DOHH2 (cell line): ENCODE measurements around the gene C11orf42.

ENCODE experiments used
- CTCF ChIP-seq: fragments of 200-600 bp; sonication (generic); IDR thresholded peaks from one replicate; pipeline ENCODE4 v1.5.1; 2014; ENCODE audit warnings: antibody characterized with exemption, mild to moderate bottlenecking, low read depth, low read length; ENCODE audit not compliant: poor library complexity, severe bottlenecking
- EZH2phosphoT487 ChIP-seq: fragments of 200-600 bp; sonication (generic); IDR thresholded peaks from 2 replicates; pipeline ENCODE4 v1.6.1; 2017; ENCODE audit warnings: borderline replicate concordance, mild to moderate bottlenecking, antibody characterized with exemption, low read length, moderate library complexity, mixed read lengths

DNA sequence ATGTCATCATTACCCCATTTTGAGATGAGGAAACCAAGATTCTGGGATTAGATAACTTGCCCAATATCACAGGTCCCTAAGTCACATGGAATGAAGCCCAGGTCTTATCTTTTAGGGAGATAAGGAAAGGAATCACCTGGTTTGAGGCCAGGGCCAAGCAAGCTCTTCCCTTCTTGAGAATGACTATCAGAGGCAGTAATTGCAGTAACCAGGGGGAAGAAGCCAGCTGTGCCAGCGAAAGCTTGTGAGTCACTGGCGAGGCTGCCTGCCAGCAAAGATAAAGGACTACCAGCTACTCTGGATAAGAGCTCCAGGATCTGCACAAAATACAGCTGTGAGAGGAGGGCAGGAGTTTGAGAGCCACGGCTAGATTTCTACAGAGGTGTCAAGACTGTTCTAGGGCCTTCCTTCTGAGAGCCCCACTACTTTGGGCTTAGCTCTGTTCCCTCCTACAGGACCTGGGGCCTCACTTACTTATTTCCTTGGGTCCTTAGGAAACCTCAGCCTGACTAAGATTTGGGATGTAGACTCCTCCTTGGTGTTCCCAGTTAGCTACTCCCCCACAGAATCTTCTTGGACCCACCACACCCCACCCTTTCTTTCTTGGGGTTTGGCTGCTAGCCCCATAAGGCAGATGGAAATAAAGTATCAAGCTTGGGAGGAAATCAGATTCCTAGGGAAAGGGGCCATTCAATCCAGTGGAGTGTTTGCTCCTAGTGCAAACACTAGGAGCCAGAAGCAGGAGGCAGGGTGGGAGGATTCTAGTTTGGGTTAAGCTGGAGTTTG is 44.6 kb downstream of the C11orf42 start:
- TF ChIP-seq CTCF (no peak), EZH2phosphoT487 (no peak)
